BLaER1 treated with 17β-estradiol and CSF1 and Interleukin-3, amounts not matched to agents 10 nM and 100 nM (cell line): ENCODE data around the gene HPS1.
"Not testable (repeated sequence)": the region's sequence is repeated elsewhere in the genome, so short reads cannot be mapped to it uniquely, and the experiment has no call there.

ENCODE experiments used
- H3K27ac ChIP-seq, 11 experiments: shearing (Covaris generic); formaldehyde crosslinking; 2 replicates each; pipeline ENCODE4 v1.8.1; 2022
- H3K27me3 ChIP-seq, 11 experiments: shearing (Covaris generic); formaldehyde crosslinking; 2 replicates each; pipeline ENCODE4 v1.8.1; 2022
- H3K36me3 ChIP-seq, 11 experiments: shearing (Covaris generic); formaldehyde crosslinking; 2 replicates each; pipeline ENCODE4 v1.8.1; 2022
- H3K4me1 ChIP-seq, 10 experiments: shearing (Covaris generic); formaldehyde crosslinking; 2 replicates each; pipeline ENCODE4 v1.8.1; 2022
- H3K4me2 ChIP-seq, 11 experiments: shearing (Covaris generic); formaldehyde crosslinking; 2 replicates each; pipeline ENCODE4 v1.8.1; 2022
- H3K4me3 ChIP-seq, 10 experiments: shearing (Covaris generic); formaldehyde crosslinking; 2 replicates each; pipeline ENCODE4 v1.8.1; 2022
- H3K9ac ChIP-seq, 11 experiments: shearing (Covaris generic); formaldehyde crosslinking; 2 replicates each; pipeline ENCODE4 v1.8.1; 2022
- H3K9me3 ChIP-seq, 11 experiments: shearing (Covaris generic); formaldehyde crosslinking; replicated peaks in 1 of 11; 2 replicates each; pipeline ENCODE4 v1.8.1; 2022
- H4K20me1 ChIP-seq, 11 experiments: shearing (Covaris generic); formaldehyde crosslinking; 2 replicates each; pipeline ENCODE4 v1.8.1; 2022
- Cebpa-rat ChIP-seq, 11 experiments: shearing (Covaris generic); IDR thresholded peaks; 2 replicates each; pipeline ENCODE4 v1.8.1; 2022

Gene HPS1

DNA sequence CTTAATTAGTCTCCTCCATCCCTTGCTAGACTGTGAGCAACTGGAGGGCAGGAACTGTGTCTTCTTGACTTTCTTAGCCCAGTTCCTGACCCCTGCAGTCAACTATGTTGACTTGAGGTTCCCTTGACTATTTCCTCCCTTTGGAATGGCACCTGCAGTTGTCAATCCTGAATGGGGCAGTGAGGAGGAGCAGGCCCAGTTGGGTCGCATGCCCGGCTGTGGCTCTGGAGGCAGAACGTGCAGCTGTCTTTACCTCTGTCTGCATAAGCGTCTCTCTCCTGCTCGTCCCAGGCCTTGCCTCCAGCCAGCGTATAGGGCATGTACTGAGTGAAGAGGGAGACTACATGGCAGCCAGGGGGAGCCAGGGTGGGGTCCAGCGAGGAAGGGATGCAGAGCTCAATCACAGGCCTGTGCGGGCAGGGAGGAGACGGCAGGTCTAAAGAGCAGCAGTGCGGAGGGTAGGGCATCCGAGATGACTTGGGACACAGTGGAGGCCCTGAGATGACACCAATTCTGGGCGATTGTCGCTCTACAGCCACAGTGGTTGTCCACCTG lies 58.6 kb downstream of the HPS1 start:
- Histone ChIP-seq H3K27ac (no peak overlapping the region), H3K9ac (no peak overlapping the region), H3K27me3 (peaks cover 3 to 12% (median 8%) of the 10 kb centered on the region in 11 experiments; a peak in 15 of 22 replicates), H4K20me1 (peaks cover 0 to 10% (median 0%) of the 10 kb centered on the region in 11 experiments; a peak in 5 of 22 replicates), H3K4me1 (peaks cover 38 to 78% (median 61%) of the 10 kb centered on the region in 10 experiments), H3K9me3 (no peaks in the 10 kb centered on the region), H3K36me3 (peaks cover 0 to 12% (median 0%) of the 10 kb centered on the region in 11 experiments; a peak in 2 of 22 replicates), H3K4me2 (peak overlapping the region in 5 of 11 experiments; percentile 87 to 96 (median 91); a peak in 8 of 22 replicates), H3K4me3 (no peak overlapping the region)
- no peak for TF ChIP-seq Cebpa-rat (IDR thresholded peaks at IDR 0.05)

DNA sequence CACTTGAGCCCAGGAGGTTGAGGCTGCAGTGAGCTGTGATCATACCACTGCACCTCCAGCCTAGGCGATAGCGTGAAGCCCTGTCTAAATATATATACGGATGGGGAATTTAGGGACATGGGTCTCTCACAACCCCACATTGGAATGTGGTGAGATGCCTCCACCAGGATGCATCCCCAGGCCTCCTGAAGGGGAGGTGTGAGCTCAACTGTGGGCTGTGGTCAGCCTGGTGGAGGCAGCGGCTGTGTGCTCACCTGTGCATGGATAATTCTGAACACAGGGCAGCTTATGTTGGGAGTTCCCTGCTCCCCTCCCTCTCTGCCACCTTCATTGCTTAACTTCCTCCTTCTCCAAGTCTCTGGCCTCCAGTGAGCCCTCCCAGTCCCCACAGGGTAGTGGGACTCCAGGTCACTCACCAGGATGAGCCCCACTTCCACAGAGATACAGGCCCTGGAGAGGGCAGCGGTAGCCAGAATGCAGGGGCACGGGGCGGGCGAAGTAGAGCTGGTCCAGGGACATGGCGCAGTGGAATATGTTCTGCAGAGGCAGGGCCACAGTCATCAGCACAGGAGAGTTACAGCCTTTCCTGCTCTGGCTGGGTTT lies 62.1 kb downstream of the HPS1 start:
- H3K27me3 ChIP-seq = no peaks in the 10 kb centered on the region
- peaks cover 0 to 12% (median 0%) of the 10 kb centered on the region in 11 experiments; a peak in 2 of 22 replicates for H3K36me3 ChIP-seq
- H3K9ac ChIP-seq = no peak overlapping the region

DNA sequence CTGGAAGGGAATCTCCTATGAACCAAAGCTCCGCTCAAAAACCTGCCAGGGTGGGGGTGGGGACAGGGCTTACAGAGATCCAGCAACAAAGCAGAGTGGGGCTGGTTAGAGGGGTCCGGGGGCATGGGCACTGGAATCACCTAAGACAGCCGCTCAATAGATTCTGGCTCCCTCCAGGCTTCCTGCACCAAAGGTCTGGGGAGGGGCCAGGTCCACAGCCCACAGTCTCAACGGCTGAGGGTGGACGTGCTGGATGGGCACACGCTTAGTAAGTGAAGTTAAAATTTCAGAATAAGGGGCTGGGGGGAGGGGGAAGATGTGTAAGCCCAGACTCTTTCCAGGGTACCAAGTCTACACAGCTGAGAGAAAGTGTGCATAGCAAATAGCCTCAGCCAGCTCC lies 62.9 kb downstream of the HPS1 start:
- Histone ChIP-seq H3K4me2 (no peak overlapping the region), H3K4me3 (no peak overlapping the region), H3K9me3 (no peaks in the 10 kb centered on the region), H4K20me1 (peaks cover 0 to 7% (median 0%) of the 10 kb centered on the region in 11 experiments; a peak in 2 of 22 replicates), H3K36me3 (peaks cover 0 to 12% (median 0%) of the 10 kb centered on the region in 11 experiments; a peak in 2 of 22 replicates), H3K4me1 (peaks cover 0 to 35% (median 19%) of the 10 kb centered on the region in 10 experiments; a peak in 19 of 20 replicates), H3K27me3 (no peaks in the 10 kb centered on the region), H3K9ac (no peak overlapping the region), H3K27ac (no peak overlapping the region)
- no peak for TF ChIP-seq Cebpa-rat (IDR thresholded peaks at IDR 0.05)

More for the DNA sequence above, 62.1 kb downstream of the HPS1 start:
- Histone ChIP-seq H3K27ac (no peak overlapping the region), H3K4me3 (no peak overlapping the region), H3K4me1 (peaks cover 3 to 43% (median 25%) of the 10 kb centered on the region in 10 experiments), H4K20me1 (peaks cover 0 to 7% (median 0%) of the 10 kb centered on the region in 11 experiments; a peak in 2 of 22 replicates), H3K4me2 (peak overlapping the region in 4 of 11 experiments; percentile 8 to 51 (median 33); a peak in 5 of 22 replicates), H3K9me3 (no peaks in the 10 kb centered on the region)
- no peak for TF ChIP-seq Cebpa-rat (IDR thresholded peaks at IDR 0.05)

DNA sequence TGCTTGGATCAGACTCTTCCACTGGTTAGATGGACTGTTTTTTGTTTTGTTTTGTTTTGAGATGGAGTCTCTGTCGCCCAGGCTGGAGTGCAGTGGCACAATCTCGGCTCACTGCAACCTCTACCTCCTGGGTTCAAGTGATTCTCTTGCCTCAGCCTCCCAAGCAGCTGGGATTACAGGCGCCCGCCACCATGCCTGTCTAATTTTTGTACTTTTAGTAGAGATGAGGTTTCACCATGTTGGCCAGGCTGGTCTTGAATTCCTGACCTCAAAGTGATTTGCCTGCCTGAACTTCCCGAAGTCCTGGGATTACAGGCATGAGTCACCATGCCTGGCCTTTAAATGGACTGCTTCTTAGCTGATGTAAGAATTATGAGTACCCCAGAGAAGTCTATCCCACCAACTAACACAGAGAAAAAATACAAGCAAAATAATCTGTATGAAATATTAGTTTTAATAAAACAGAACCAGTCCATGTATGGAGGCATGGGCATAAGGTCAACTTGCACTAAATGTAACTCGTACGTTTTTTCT lies 63.5 kb downstream of the HPS1 start:
- H3K4me2 ChIP-seq, H3K27me3 ChIP-seq, H3K4me3 ChIP-seq, H3K27ac ChIP-seq, H3K9me3 ChIP-seq, H4K20me1 ChIP-seq, H3K9ac ChIP-seq: not testable (repeated sequence)
- peaks cover 0 to 28% (median 16%) of the 10 kb centered on the region in 10 experiments; a peak in 19 of 20 replicates for H3K4me1 ChIP-seq
- peaks cover 0 to 12% (median 0%) of the 10 kb centered on the region in 11 experiments; a peak in 2 of 22 replicates for H3K36me3 ChIP-seq

DNA sequence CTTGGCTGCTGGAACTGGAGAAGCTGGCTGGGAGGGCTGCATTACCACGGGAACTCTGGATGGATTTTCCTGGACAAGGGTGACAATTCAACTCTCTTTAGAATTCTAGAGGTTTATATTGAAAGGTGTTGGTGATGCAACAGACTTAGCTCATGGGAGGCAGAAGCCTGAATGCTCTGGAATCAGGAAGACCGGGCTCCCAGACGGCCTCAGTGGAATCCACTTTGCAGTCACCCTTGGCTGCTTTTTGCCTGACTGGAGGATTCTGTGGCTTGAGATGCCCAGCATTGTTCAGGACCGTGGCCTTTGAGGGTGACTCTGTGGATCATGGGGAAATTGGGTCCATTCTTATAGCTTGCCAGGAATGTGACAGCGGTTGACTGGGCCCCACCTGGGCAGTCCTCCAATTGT lies 64.0 kb downstream of the HPS1 start:
- Histone ChIP-seq H3K9me3 (peaks cover 0 to 3% (median under 1%) of the 10 kb centered on the region in 11 experiments; a peak in 9 of 22 replicates), H3K4me3 (no peak overlapping the region), H3K36me3 (peaks cover 0 to 12% (median 0%) of the 10 kb centered on the region in 11 experiments; a peak in 2 of 22 replicates), H4K20me1 (peaks cover 0 to 7% (median 0%) of the 10 kb centered on the region in 11 experiments; a peak in 2 of 22 replicates), H3K9ac (no peak overlapping the region), H3K27me3 (no peaks in the 10 kb centered on the region), H3K4me1 (peaks cover 0 to 23% (median 15%) of the 10 kb centered on the region in 10 experiments; a peak in 19 of 20 replicates), H3K27ac (no peak overlapping the region), H3K4me2 (no peak overlapping the region)
- no peak for TF ChIP-seq Cebpa-rat (IDR thresholded peaks at IDR 0.05)

DNA sequence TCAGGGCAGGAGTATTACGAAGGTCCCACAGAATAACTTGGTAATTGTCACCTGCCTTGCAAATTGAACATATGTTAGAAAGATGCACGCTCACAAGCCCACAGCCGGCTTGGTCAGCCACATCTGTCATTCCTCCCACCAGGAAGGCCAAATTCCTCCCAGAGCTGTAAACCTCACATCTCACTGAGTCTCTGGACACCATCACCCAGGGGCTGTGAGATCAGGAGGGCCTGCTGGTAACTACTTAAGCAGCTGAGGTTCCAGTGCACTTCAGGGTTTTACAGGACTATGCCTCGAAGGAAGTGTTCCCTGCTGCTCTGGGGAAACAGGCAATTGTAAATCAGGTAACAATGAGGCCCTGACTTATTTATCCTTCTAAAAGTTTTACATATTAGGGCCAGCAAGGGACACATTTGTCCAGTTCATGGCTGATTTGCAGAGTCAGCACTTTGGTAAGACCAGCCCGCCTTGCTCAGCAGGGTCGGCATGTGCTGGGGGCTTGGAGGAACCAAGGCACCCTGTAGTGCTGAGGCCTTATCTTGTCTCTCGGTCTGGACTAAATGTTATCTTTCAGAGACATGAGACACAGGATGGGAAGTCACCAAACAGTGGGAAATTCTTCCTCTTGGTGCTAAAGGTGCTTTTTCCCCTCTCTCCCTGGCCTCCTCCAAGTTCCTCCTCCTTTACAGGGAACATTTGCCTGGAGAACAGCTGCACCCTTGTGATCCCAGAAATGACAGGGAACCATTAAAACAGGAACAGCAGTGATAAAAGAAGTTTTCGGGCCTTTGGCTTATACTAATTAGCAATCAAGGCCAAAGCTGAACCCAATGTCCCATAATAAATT lies 66.0 kb downstream of the HPS1 start:
- H3K9me3 ChIP-seq = peaks cover 0 to 9% (median 6%) of the 10 kb centered on the region in 11 experiments; a peak in 13 of 22 replicates
- no peak overlapping the region for H3K9ac ChIP-seq
- H3K4me2 ChIP-seq = no peak overlapping the region
- peaks cover 0 to 10% (median 0%) of the 10 kb centered on the region in 11 experiments; a peak in 2 of 22 replicates for H3K36me3 ChIP-seq
- H3K4me3 ChIP-seq = no peak overlapping the region
- peaks cover 0 to 6% (median 0%) of the 10 kb centered on the region in 11 experiments; a peak in 2 of 22 replicates for H4K20me1 ChIP-seq
- no peak overlapping the region for H3K27ac ChIP-seq
- TF ChIP-seq Cebpa-rat (IDR thresholded peaks at IDR 0.05) = no peak
- peaks cover 0 to 25% (median 9%) of the 10 kb centered on the region in 10 experiments; a peak in 13 of 20 replicates for H3K4me1 ChIP-seq
- no peaks in the 10 kb centered on the region for H3K27me3 ChIP-seq

DNA sequence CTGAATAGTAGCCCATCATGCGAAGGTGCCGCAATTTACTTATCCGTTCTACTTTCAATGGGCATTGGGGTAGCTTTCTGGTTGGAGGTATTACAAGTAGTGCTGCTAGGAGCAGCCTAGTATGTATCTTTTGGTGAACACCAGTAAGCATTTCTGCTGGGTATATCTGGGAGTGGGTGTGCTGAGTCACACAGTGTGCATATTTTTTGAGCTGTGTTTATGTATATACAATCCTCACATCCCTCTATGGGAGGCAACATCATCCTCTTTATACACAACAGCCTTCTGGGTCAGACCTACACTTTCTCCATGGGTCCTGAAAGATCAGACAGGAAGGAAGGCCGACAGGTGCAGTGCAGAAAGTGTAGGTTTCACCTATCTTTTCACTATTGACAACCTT lies 68.0 kb downstream of the HPS1 start:
- peaks cover 0 to 30% (median 0%) of the 10 kb centered on the region in 10 experiments; a peak in 6 of 20 replicates for H3K4me1 ChIP-seq
- no peak overlapping the region for H3K27ac ChIP-seq
- H3K27me3 ChIP-seq = no peaks in the 10 kb centered on the region
- no peak overlapping the region for H3K4me2 ChIP-seq
- TF ChIP-seq Cebpa-rat (IDR thresholded peaks at IDR 0.05) = no peak
- no peak overlapping the region for H3K9ac ChIP-seq
- H3K4me3 ChIP-seq = no peak overlapping the region
- H3K36me3 ChIP-seq = peaks cover 0 to 8% (median 0%) of the 10 kb centered on the region in 11 experiments; a peak in 2 of 22 replicates
- peaks cover 0 to 9% (median 6%) of the 10 kb centered on the region in 11 experiments; a peak in 13 of 22 replicates for H3K9me3 ChIP-seq
- H4K20me1 ChIP-seq = no peaks in the 10 kb centered on the region

DNA sequence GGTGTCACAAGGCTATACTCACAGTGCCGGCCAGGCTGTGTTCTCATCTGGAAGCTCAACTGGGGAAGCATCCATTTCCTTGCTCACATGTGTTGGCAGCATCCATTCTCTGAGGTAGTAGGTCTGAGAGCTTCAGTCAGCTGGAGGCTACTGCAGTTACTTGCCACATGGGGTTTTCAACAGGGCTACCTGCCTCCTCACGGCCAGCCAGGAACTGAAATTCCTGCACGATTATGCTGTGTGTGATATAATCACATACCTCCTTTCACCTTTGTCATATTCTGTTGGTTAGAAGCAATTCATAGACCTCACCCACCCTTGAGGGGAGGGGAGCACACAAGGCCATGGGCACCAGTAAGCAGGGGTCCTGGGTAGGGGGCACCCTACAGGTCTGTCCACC lies 69.2 kb downstream of the HPS1 start:
- Histone ChIP-seq H3K4me3 (no peak overlapping the region), H3K9ac (no peak overlapping the region)
- TF ChIP-seq Cebpa-rat (IDR thresholded peaks at IDR 0.05) = no peak

More for the DNA sequence above, 69.2 kb downstream of the HPS1 start:
- Histone ChIP-seq H3K27ac (no peak overlapping the region), H3K9me3 (peaks cover 0 to 9% (median 6%) of the 10 kb centered on the region in 11 experiments; a peak in 13 of 22 replicates), H3K4me1 (peaks cover 0 to 40% (median 0%) of the 10 kb centered on the region in 10 experiments; a peak in 6 of 20 replicates), H4K20me1 (no peaks in the 10 kb centered on the region), H3K27me3 (no peaks in the 10 kb centered on the region), H3K4me2 (no peak overlapping the region), H3K36me3 (peaks cover 0 to under 1% (median 0%) of the 10 kb centered on the region in 11 experiments; a peak in 1 of 22 replicates)
